HG02870 (cell line): Measurements from ENCODE around the gene CCNB1IP1.
"Not testable (repeated sequence)": the region's sequence is repeated elsewhere in the genome, so short reads cannot be mapped to it uniquely, and the experiment has no call there.

Experiments
- ATAC-seq: cut with Tn5 transposase; IDR thresholded peaks from one replicate; pipeline ENCODE4 v1.9.1; 2021; ENCODE audit warnings: mild to moderate bottlenecking, moderate library complexity; ENCODE audit not compliant: unreplicated experiment

The CCNB1IP1 gene

GRCh38 chr14:20333494-20333841 is 389 bp upstream of the CCNB1IP1 start:
- ATAC-seq = no peak

DNA sequence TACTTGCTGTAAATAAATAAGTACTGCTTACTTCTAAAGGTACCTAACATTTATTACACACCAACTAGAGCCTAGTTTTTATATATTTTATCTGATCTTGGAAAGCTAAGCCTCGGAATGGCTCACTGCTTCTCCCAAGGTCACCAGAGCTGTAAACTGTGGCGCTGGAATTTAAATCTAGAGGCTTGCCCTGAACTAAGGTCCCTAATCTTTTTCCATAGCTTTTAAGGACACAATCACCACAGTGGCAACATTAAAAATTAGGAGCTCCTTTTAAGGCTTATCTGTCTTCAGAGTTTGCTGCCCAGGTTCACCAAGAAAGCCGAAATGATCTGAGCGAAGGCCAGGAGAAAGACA is 670 bp downstream of the CCNB1IP1 start:
- no peak for ATAC-seq

GRCh38 chr14:20331053-20331613 is 1.9 kb downstream of the CCNB1IP1 start:
- no peak for ATAC-seq

DNA sequence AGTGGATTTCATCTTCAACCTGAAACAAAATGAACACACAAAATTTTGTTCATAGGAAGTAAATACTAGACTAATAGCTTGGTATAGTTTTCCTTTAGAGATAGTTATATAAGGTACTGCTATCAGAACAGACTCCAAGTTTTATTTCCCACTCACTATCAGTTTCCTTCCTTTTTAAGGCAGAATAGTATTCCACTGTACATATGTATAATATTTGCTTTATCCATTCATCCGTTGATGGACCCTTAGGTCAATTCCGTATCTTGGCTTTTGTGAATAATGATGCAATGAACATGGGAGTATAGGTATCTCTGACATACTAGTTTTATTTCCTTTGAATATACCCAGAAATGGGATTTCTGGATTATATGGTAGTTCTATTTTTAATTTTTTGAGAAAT is 3.7 kb downstream of the CCNB1IP1 start:
- ATAC-seq = no peak

DNA sequence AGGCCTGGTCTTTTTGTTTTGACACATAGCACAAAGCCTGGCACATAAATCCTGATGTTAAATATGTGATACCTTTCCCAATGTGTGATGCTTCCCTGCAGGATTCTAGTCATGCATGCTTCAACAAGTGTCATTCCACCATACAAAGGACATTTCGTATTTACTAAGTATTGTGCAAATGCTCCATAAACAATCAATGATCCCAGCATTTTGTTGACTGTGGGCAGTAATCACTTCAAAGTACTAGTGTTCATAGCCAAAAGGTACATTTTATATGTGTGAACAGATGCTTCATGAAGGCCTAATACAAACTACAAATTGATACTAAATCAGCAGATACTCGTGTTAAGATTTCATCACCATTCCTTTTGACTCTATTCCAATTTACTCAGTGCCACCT is 4.4 kb downstream of the CCNB1IP1 start:
- ATAC-seq = no peak

DNA sequence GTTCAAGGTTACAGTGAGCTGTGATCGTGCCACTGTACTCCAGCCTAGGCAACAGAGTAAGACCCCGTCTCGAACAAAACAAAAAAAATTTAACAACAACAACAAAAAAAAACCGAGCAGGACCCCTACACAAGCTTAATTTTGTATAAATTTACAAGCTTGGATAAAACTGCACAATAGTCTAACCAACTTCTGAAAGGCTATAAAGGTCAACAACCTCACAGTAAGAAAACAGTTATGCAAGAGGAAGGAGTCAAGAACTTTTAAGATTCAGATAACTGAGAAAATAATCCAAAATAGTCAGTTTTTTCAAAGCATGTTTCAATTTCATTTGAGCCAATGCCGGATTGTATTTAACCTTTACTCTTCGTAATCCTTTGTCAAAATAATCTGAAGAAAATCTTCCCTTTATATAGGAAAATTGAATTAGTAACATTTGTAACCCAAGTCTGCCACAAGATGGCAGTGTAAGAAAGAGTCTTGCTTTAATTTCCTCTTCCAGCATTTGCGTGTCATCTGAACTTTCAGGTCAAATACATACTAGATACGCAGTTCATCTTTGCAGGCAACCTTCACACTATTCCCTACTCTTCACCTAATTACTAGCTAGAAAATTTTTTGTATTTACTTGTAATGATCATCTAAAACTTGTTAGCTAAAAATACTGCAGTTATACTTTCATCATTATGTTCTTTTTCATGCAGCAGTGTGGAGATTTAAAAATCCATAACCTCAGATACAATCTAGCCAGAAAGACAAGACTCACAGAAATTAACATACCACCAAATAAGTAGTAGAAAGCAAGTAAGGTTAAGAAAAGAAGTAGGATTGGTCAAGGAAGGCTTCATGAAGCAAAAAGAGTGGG is 5.8 kb downstream of the CCNB1IP1 start:
- ATAC-seq = no peak

- ATAC-seq = no peak
These were observed 15.4 kb downstream of the CCNB1IP1 start for GRCh38 chr14:20317720-20318119.

DNA sequence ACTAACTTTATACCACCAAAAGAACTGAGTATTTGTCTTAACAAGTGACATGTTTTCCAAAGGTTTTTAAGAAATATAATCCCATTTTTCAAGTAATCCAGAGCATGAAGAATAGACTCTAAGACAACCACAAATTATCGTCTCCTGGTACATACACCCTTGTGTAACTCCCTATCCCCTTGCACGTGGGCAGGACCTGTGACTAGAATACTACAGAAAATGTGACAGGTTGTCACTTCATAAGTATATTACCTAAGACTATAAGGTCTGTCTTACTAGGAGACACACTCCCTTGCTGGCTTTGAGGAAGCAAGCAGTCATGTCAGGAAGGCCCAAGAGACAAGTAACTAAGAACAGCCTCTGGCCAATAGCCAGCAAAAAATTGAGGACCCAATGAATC is 19.1 kb downstream of the CCNB1IP1 start:
- ATAC-seq = no peak

- no peak for ATAC-seq
These were observed 27.0 kb downstream of the CCNB1IP1 start for GRCh38 chr14:20306079-20306423.

DNA sequence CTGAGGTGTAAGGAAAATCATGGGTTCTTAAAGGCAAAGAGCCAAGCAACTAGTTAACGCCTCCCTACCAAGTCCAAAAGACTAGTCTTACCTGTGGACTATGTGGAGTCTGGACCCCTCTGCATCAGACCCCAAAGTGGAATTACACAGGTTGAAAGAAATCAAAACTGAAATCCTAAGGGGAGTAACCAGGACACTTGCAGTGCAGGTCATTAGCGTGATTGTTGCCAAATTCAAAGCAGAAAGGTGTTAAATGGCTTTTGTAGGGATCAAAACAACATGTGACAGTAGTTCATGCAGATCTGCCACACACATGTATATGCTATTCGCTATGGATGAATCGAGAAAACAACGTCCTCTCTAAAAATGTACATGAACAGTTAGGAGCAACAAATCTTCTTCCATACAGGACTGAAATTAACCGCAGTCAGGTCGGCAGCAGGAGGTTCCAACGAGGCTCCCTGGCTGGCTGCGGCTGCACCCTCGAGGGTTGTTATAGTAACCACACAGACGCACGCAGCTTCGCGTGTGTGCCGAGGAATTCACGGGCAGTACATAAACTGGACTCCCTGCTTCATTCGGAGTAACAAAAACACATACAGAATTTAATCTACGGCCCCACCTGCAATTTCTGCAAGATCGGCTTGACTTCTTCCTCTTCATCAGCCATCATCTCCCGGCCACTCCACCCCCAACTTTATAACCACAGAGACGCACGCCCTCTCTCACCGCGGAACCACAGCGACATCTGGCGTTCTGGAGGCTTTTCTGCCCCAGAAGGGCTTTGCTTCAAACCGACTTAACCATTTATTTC is 27.6 kb downstream of the CCNB1IP1 start, which contains the start of gene TTC5:
Gene TTC5, minus strand, starts transcription at position 687 of the 814 bp plus-strand sequence. Its CDS starts 14 bp downstream, at position 673.
- ATAC-seq = peak; percentile 94

DNA sequence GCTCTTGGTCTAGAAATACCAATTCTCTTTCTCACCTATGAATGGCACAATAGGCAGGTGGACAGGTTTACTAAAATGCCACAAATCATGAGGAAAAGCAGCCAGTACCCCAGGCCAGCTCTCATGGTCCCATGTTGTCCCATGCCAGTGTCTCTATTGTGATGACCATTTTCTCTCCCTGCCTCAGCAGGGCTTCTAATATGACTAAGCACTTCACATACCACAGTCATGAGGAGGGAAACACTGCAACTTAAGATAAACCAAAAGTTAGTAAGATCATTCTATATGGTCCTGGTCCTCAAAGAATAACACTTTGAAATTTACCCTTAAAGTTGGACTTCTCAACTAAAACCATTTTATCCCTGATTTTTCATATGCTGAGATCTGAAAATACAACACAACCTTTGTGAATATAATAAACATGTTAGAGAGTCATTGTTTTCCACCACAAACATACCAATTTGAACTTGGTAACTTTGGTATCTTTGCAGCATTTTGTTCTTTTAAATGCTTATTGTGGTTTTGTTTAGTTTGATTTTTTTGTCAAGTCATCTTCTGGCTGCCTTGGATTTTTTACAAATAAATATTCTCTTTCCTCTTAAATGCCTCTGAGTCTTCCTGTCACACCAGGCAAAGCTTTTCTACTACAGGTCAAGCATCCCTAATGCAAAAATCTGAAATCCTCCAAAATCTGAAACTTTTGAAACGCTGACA is 30.9 kb downstream of the CCNB1IP1 start:
- ATAC-seq = no peak

DNA sequence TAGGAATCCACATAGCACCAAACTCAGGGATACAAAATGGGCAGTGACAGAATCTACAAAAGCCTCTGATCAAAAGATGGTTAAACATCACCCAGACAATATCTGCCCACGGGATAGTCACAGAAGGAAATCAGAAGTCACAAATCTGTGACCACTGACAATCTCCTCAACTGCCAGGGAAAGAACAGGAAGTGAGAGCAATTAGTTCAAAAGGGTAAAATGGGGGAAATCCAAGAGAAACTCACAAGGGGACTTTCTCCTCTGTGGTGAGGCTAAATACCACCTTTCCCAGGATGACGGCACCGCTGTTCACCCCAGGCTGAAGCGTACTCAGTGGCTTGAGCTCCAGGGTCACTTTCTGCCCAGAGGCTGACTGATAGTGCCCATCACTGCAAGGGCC is 38.0 kb downstream of the CCNB1IP1 start:
- peak; percentile 95 for ATAC-seq

GRCh38 chr14:20294636-20295035 is 38.4 kb downstream of the CCNB1IP1 start:
- no peak for ATAC-seq

DNA sequence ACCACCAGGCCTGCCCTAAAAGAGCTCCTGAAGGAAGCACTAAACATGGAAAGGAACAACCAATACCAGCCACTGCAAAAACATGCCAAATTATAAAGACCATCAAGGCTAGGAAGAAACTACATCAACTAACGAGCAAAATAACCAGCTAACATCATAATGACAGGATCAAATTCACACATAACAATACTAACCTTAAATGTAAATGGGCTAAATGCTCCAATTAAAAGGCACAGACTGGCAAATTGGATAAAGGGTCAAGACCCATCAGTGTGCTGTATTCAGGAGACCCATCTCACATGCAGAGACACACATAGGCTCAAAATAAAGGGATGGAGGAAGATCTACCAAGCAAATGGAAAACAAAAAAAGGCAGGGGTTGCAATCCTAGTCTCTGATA is 51.1 kb downstream of the CCNB1IP1 start:
- not testable (repeated sequence) for ATAC-seq

DNA sequence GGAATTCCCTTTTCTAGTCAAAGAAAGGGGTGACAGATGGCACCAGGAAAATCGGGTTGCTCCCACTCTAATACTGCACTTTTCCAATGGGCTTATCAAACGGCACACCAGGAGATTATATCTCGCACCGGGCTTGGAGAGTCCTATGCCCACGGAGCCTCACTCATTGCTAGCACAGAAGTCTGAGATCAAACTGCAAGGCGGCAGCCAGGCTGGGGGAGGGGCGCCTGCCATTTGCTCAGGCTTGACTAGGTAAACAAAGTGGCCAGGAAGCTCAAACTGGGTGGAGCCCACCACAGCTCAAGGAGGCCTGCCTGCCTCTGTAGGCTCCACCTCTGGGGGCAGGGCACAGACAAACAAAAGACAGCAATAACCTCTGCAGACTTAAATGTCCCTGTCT is 52.8 kb downstream of the CCNB1IP1 start:
- ATAC-seq = not testable (repeated sequence)

DNA sequence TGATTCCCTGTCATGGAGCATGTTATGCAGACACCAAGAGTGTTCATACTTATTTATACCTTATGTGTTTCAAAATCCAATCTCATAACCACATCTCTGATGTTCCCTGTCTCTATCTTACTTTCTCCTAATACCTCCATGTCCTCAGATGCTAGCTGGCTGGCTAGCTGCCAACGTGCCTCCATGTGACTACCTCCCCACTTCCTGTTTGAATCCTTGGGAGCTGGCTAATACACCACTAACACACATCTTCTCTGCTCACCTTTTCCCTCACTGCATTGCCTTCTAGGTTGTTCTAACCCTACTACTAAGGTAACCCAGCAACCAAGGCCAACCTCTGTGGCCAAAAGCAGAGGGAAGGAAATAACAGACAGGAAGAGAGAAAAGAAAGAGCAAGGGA is 54.7 kb downstream of the CCNB1IP1 start:
- no peak for ATAC-seq

GRCh38 chr14:20277409-20277808 is 55.7 kb downstream of the CCNB1IP1 start:
- ATAC-seq = no peak

DNA sequence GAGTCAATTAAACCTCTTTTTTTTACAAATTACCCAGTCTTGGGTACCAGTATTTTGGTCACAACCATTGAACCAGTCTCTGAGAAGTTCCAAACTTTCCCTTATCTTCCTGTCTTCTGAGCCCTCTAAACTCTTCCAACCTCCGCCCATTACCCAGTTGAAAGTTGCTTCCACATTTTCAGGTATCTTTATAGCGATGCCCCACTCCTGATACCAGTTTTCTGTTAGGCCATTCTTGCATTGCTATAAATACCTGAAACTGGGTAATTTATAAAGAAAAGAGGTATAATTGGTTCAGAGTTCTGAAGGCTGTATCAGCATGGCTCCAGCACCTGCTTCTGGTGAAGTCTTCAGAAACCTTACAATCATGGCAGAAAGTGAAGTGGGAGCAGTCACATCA is 59.0 kb downstream of the CCNB1IP1 start:
- ATAC-seq = no peak

DNA sequence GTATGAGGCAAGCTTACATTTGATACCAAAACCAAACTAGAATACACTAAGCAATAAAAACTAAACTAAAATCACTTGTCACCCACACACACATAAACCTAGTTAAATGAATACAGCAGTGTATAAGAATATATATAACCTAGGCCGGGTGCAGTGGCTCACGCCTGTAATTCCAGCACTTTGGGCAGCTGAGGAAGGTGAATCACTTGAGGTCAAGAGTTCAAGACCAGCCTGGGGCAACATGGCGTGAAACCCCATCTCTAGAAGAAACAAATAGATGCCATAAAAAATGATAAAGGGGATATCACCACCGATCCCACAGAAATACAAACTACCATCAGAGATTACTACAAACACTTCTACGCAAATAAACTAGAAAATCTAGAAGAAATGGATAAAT is 68.7 kb downstream of the CCNB1IP1 start:
- not testable (repeated sequence) for ATAC-seq

DNA sequence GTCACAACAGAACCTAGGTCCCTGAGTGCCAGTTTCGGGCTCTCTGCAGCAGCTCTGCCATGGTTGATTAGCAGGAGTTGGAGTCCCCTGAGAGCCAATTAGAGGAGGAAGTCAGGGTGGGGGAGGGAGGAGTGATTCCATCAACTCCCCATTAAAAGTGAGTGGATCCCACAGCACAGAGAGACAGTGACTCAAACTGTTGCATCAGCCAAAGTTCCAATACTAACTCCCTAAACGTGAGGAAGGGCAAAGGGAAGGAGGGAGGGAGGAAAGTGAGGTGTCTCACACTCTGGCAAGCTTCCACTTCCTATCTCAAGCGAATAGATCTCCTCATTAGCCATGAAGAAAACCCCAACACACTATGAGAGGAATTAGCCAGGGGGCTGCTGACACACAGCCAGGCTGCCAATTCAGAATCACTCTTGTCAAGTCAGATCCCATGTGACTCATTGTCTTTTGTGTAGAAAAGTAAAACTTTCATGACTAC is 70.4 kb downstream of the CCNB1IP1 start:
- ATAC-seq = no peak
